Lower lobe of right lung (tissue), 2 donors: ENCODE data around the gene SAPCD1. TPM values are rescaled to one million over a fixed set of nuclear protein-coding genes. Genes with fewer than 3 reads are reported as not detected.
"Not testable (repeated sequence)": the region's sequence is repeated elsewhere in the genome, so short reads cannot be mapped to it uniquely, and the experiment has no call there.

ENCODE experiments used
- ATAC-seq, 2 donors: fragments of 200-7000 bp; cut with Tn5 transposase; one replicate each; pipeline ENCODE4 v1.9.1; 2020 to 2022; ENCODE audit warnings: mild to moderate bottlenecking in 2 of 2, moderate library complexity in 2 of 2
- DNase-seq: peaks from one replicate; pipeline ENCODE4 v3.0.0-alpha.2; 2020
- H3K27ac ChIP-seq: fragments of 200-600 bp; one replicate; pipeline ENCODE4 v1.8.0; 2022
- H3K27me3 ChIP-seq: fragments of 200-600 bp; one replicate; pipeline ENCODE4 v1.8.0; 2022; ENCODE audit warnings: low read depth
- H3K36me3 ChIP-seq: fragments of 200-600 bp; one replicate; pipeline ENCODE4 v1.8.0; 2022; ENCODE audit warnings: mild to moderate bottlenecking
- H3K4me1 ChIP-seq: fragments of 200-600 bp; one replicate; pipeline ENCODE4 v1.8.0; 2022
- H3K4me3 ChIP-seq: fragments of 200-600 bp; one replicate; pipeline ENCODE4 v1.8.0; 2022; ENCODE audit warnings: mild to moderate bottlenecking
- H3K9me3 ChIP-seq: fragments of 200-600 bp; one replicate; pipeline ENCODE4 v1.8.0; 2022
- CTCF ChIP-seq: fragments of 200-600 bp; IDR thresholded peaks from one replicate; pipeline ENCODE4 v1.8.0; 2022; ENCODE audit warnings: antibody characterized with exemption, mild to moderate bottlenecking
- intact Hi-C: fragments of 100-400 bp; cut with DNase I; formaldehyde crosslinking; loops from one replicate; pipeline ENCODE4 v1.11.0; 2022
- total RNA-seq: library from RNA; stranded (reverse); fragmentation: NEBNext Ultra II Directional; extraction: Animal tissue kit (Norgen Biotek cat#: 25700); gene quantifications from one replicate; pipeline ENCODE4 v1.2.1, GENCODE V29; 2021
- donor health status: DM: no; HTN: yes; CAD: no; lungs with severe emphysema.

SAPCD1 gene
- total RNA-seq, 1 donor from 2014 or later: 1.2 TPM

- H3K36me3 ChIP-seq: peaks cover 24% of the 10 kb centered on the region
- no peaks in the 10 kb centered on the region for H3K9me3 ChIP-seq
- DNase-seq: peak; percentile 21
- peaks cover 14% of the 10 kb centered on the region for H3K4me1 ChIP-seq
- H3K27me3 ChIP-seq: no peaks in the 10 kb centered on the region
- peak in 1 of 2 donors; percentile 22 for ATAC-seq
- no peak for TF ChIP-seq CTCF
- H3K4me3 ChIP-seq: peak overlapping the region; percentile 66
- intact Hi-C loops: no loop called here
- peak overlapping the region; percentile 91 for H3K27ac ChIP-seq
These were observed 43.5 kb downstream of the SAPCD1 start for GRCh38 chr6:31805939-31806469.

- peak within 1 kb of the TSS; percentile 66 for H3K4me3 ChIP-seq
- no peaks in the 10 kb centered on the region for H3K9me3 ChIP-seq
- no peaks in the 10 kb centered on the region for H3K27me3 ChIP-seq
- DNase-seq: peak; percentile 99
- peak within 1 kb of the TSS; percentile 91 for H3K27ac ChIP-seq
- peak; percentile 99 for ATAC-seq
- intact Hi-C loops: no loop called here
- peaks cover 20% of the 10 kb centered on the region for H3K36me3 ChIP-seq
- H3K4me1 ChIP-seq: peaks cover 14% of the 10 kb centered on the region
- TF ChIP-seq CTCF: peak; percentile 35
These were observed 44.2 kb downstream of the SAPCD1 start, which contains the start of gene LSM2 for GRCh38 chr6:31806470-31807272. LSM2 (minus strand) TSS chr6:31806966; CDS start chr6:31806757, 209 bp downstream.

- not testable (repeated sequence) for ATAC-seq, H3K36me3 ChIP-seq
- DNase-seq: peak; percentile 11
These were observed 46.1 kb downstream of the SAPCD1 start for GRCh38 chr6:31808599-31808998.

GRCh38 chr6:31811645-31812044 lies 49.2 kb downstream of the SAPCD1 start:
- no peaks in the 10 kb centered on the region for H3K27me3 ChIP-seq
- no peak for TF ChIP-seq CTCF
- DNase-seq (peak; percentile 24), ATAC-seq (no peak)
- H3K4me1 ChIP-seq: peaks cover 19% of the 10 kb centered on the region
- H3K36me3 ChIP-seq: no peaks in the 10 kb centered on the region
- no peaks in the 10 kb centered on the region for H3K9me3 ChIP-seq
- H3K27ac ChIP-seq: no peak overlapping the region
- no peak overlapping the region for H3K4me3 ChIP-seq
- intact Hi-C loops: no loop called here

More at GRCh38 chr6:31808599-31808998, 46.1 kb downstream of the SAPCD1 start:
- peaks cover 20% of the 10 kb centered on the region for H3K4me1 ChIP-seq
- H3K27me3 ChIP-seq, H3K4me3 ChIP-seq, H3K9me3 ChIP-seq, intact Hi-C loops, H3K27ac ChIP-seq: not testable (repeated sequence)

- no peaks in the 10 kb centered on the region for H3K27me3 ChIP-seq
- DNase-seq (peak; percentile 43), ATAC-seq (no peak)
- no peak for TF ChIP-seq CTCF
- intact Hi-C loops: no loop called here
- H3K4me1 ChIP-seq: peaks cover 13% of the 10 kb centered on the region
- no peaks in the 10 kb centered on the region for H3K9me3 ChIP-seq
- H3K36me3 ChIP-seq: no peaks in the 10 kb centered on the region
- H3K27ac ChIP-seq: peak overlapping the region; percentile 97
- peak overlapping the region; percentile 64 for H3K4me3 ChIP-seq
These were observed 51.0 kb downstream of the SAPCD1 start for GRCh38 chr6:31813465-31813849.

Other genes with a start within 250 kb of the SAPCD1 start
- not detected for gene MCCD1, start 233.7 kb upstream of the SAPCD1 start, total RNA-seq
- gene DDX39B, start 220.7 kb upstream of the SAPCD1 start, total RNA-seq: 265 TPM
- gene ATP6V1G2, start 216.0 kb upstream of the SAPCD1 start, total RNA-seq: 1.6 TPM
- gene NFKBIL1, start 215.0 kb upstream of the SAPCD1 start, total RNA-seq: 17.8 TPM
- not detected for gene LTA, start 190.4 kb upstream of the SAPCD1 start, total RNA-seq
- gene TNF, start 187.1 kb upstream of the SAPCD1 start, total RNA-seq: 4.5 TPM
- 10.0 TPM for gene LTB, start 180.2 kb upstream of the SAPCD1 start, total RNA-seq
- gene LST1, start 176.4 kb upstream of the SAPCD1 start, total RNA-seq: 127 TPM
- gene NCR3, start 169.7 kb upstream of the SAPCD1 start, total RNA-seq: 2.6 TPM
- 109 TPM for gene AIF1, start 147.4 kb upstream of the SAPCD1 start, total RNA-seq
- 133 TPM for gene PRRC2A, start 141.9 kb upstream of the SAPCD1 start, total RNA-seq
- gene BAG6, start 110.0 kb upstream of the SAPCD1 start, total RNA-seq: 253 TPM
- 1.6 TPM for gene APOM, start 106.8 kb upstream of the SAPCD1 start, total RNA-seq
- gene C6orf47, start 101.9 kb upstream of the SAPCD1 start, total RNA-seq: 24.7 TPM
- 15.4 TPM for gene GPANK1, start 97.7 kb upstream of the SAPCD1 start, total RNA-seq
- gene CSNK2B, start 96.6 kb upstream of the SAPCD1 start, total RNA-seq: 117 TPM
- 11.0 TPM for gene LY6G5B, start 92.7 kb upstream of the SAPCD1 start, total RNA-seq
- gene LY6G5C, start 81.6 kb upstream of the SAPCD1 start, total RNA-seq: 2.9 TPM
- gene ABHD16A, start 59.3 kb upstream of the SAPCD1 start, total RNA-seq: 56.4 TPM
- 0.97 TPM for gene LY6G6F, start 55.8 kb upstream of the SAPCD1 start, total RNA-seq
- gene LY6G6D, start 47.3 kb upstream of the SAPCD1 start, total RNA-seq: not detected
- gene LY6G6C, start 40.9 kb upstream of the SAPCD1 start, total RNA-seq: not detected
- gene MPIG6B, start 39.3 kb upstream of the SAPCD1 start, total RNA-seq: 2.6 TPM
- 67.0 TPM for gene DDAH2, start 33.4 kb upstream of the SAPCD1 start, total RNA-seq
- 310 TPM for gene CLIC1, start 26.1 kb upstream of the SAPCD1 start, total RNA-seq
- 14.9 TPM for gene MSH5, start 22.7 kb upstream of the SAPCD1 start, total RNA-seq
- gene VWA7, start 14.7 kb downstream of the SAPCD1 start, total RNA-seq: 4.2 TPM
- 44.1 TPM for gene VARS1, start 33.1 kb downstream of the SAPCD1 start, total RNA-seq
- gene LSM2, start 44.3 kb downstream of the SAPCD1 start, total RNA-seq: 30.5 TPM
- gene HSPA1L, start 52.6 kb downstream of the SAPCD1 start, total RNA-seq: 2.5 TPM
- gene HSPA1A, start 52.9 kb downstream of the SAPCD1 start, total RNA-seq: 230 TPM
- 122 TPM for gene HSPA1B, start 65.1 kb downstream of the SAPCD1 start, total RNA-seq
- gene NEU1, start 100.2 kb downstream of the SAPCD1 start, total RNA-seq: 70.5 TPM
- 53.7 TPM for gene SLC44A4, start 116.3 kb downstream of the SAPCD1 start, total RNA-seq
- 46.0 TPM for gene EHMT2, start 135.0 kb downstream of the SAPCD1 start, total RNA-seq
- 5.1 TPM for gene ZBTB12, start 139.4 kb downstream of the SAPCD1 start, total RNA-seq
- 311 TPM for gene C2, start 165.1 kb downstream of the SAPCD1 start, total RNA-seq
- gene CFB, start 183.4 kb downstream of the SAPCD1 start, total RNA-seq: 85.6 TPM
- gene NELFE, start 196.3 kb downstream of the SAPCD1 start, total RNA-seq: 47.0 TPM
- gene SKIC2, start 196.5 kb downstream of the SAPCD1 start, total RNA-seq: 64.2 TPM
- gene DXO, start 209.5 kb downstream of the SAPCD1 start, total RNA-seq: 16.5 TPM
- gene C4A, start 219.4 kb downstream of the SAPCD1 start, total RNA-seq: 175 TPM